Subcutaneous abdominal adipose tissue (tissue), 5 donors: ENCODE results near the gene N4BP3.
"Not testable (repeated sequence)": the region's sequence is repeated elsewhere in the genome, so short reads cannot be mapped to it uniquely, and the experiment has no call there.

ENCODE experiments used
- H3K27ac ChIP-seq: one replicate; pipeline ENCODE4 v1.7.0; 2013; ENCODE audit warnings: low read depth, mild to moderate bottlenecking, inconsistent platforms, low read length, moderate library complexity
- H3K27me3 ChIP-seq, 5 donors: one replicate each; pipeline ENCODE4 v1.7.0; 2013; ENCODE audit warnings: low read length in 5 of 5, inconsistent platforms in 1 of 5; ENCODE audit not compliant: control insufficient read depth in 5 of 5, insufficient read depth in 4 of 5
- H3K36me3 ChIP-seq, 5 donors: one replicate each; pipeline ENCODE4 v1.7.0; 2013; ENCODE audit warnings: low read length in 5 of 5; ENCODE audit not compliant: control insufficient read depth in 5 of 5, insufficient read depth in 5 of 5
- H3K4me1 ChIP-seq, 5 donors: one replicate each; pipeline ENCODE4 v1.7.0; 2013; ENCODE audit warnings: low read length in 5 of 5, mild to moderate bottlenecking in 3 of 5, moderate library complexity in 1 of 5; ENCODE audit not compliant: control insufficient read depth in 5 of 5, insufficient read depth in 5 of 5
- H3K4me3 ChIP-seq, 5 donors: one replicate each; pipeline ENCODE4 v1.7.0; 2013; ENCODE audit warnings: low read length in 5 of 5, low read depth in 1 of 5
- H3K9ac ChIP-seq, 5 donors: one replicate each; pipeline ENCODE4 v1.7.0; 2013; ENCODE audit warnings: low read length in 5 of 5, mild to moderate bottlenecking in 4 of 5, moderate library complexity in 3 of 5
- H3K9me3 ChIP-seq, 5 donors: one replicate each; pipeline ENCODE4 v1.7.0; 2013; ENCODE audit warnings: low read length in 5 of 5; ENCODE audit not compliant: control insufficient read depth in 5 of 5
- donor health status: healthy.
- donor health status: healthy.
- donor health status: healthy.
- donor health status: healthy.
- donor health status: healthy.

N4BP3 gene

DNA sequence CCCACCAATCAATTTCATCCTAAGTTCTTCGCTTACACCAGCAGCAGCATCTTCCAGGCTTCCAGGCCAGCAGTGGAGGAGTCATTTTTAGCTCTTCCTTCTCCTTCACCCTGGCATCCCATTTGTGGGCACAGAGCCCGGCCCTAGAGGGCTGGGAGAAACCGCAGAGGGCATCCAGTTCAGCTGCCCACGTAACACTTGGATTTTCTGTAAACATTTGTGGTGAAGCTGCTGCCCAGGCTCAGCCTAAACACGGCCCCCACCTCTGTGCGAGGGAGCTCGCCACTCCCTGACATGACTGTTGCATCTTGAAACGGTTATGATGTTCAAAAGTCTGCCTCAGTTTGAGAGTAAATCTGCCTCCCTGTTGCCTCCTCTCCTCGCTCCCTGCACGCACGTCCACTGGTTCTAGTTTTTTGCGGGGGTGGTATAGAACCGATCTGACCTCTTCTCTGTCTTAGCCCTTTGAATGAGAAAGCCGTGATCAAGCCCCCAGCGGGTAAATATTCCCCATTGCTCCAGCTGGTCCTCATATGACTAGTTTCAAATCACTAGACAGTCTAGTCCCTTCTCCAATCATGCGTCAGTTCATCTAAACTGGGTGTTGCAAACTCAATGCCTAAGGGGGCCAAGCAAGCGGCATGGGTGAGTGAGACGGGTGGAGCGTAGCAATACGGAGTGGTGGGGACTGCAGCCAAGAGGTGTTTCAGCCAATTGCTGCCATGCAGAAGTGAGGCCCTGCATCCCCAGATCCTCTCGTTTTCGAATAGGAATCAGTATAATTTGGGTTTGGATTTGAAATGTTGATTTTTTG, 34.9 kb upstream of the N4BP3 start:
- peaks cover 0 to 3% (median 0%) of the 10 kb centered on the region in 5 donors for H3K4me1 ChIP-seq
- no peak overlapping the region for H3K4me3 ChIP-seq
- peaks cover 14 to 29% (median 22%) of the 10 kb centered on the region in 5 donors for H3K27me3 ChIP-seq
- H3K9ac ChIP-seq, result no peak overlapping the region
- H3K27ac ChIP-seq, result no peak overlapping the region
- H3K36me3 ChIP-seq, result no peaks in the 10 kb centered on the region
- no peaks in the 10 kb centered on the region for H3K9me3 ChIP-seq

DNA sequence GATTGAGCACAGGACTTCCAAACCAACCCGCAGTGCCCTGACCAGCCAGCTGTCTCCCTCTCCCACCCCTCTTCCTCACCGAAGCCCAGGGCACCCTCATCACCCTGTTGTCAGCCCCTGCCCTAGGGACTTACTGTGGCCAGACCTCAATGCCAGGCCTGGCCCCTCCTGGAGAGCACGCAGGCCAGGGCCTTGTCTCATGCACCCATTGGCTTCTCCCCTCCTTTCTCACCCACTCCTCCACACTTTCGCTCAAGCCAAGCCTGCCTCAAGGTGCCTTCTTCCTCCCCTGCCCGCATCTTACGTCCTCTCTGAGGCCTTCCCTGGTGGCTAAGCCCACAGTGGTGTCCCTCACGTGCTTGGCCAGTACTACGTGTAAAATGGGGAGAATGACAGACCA, 33.3 kb upstream of the N4BP3 start:
- Histone ChIP-seq H3K27me3 (peaks cover 9 to 29% (median 17%) of the 10 kb centered on the region in 5 donors), H3K9me3 (no peaks in the 10 kb centered on the region), H3K9ac (no peak overlapping the region), H3K27ac (no peak overlapping the region), H3K36me3 (no peaks in the 10 kb centered on the region), H3K4me3 (no peak overlapping the region), H3K4me1 (peaks cover 0 to 3% (median 0%) of the 10 kb centered on the region in 5 donors)

DNA sequence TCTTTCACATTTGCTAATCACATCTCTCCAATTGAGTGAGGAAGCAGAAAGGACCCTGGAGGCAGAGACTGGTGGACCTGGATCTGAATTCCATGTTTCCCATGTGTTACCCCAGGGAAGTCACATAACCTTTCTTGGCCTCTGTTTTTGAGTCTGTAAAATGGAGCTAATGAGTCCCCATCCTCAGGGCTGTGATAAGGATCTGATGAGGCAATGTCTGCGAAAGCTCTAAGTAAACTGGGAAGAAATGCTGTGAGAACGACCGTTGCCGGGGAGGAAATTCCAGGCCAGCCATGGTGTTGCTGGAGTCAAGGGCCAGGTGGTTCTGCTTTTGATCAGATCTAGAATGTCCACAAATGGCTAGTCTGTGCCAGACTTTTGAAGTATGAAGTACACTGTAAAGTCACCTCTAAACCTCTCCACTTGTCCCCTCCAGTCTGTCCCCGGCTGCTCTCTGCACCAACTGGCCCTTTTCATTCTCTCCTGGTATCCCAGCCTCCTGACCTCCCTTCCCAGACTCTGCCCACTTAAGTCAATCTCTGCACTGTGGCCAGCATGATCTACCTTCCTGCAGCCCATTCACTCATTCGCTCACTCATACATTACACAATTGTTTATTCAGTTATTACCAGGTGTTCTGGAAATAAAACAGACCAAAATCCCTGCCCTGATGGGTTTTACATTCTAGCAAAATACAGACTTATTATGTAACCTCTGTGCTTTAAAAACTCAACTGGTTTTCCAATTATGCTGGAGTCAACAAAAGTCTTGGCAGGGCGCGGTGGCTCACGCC, 32.5 kb upstream of the N4BP3 start:
- Histone ChIP-seq H3K27me3 (peaks cover 5 to 22% (median 9%) of the 10 kb centered on the region in 5 donors), H3K9ac (no peak overlapping the region), H3K4me1 (peaks cover 0 to 3% (median 0%) of the 10 kb centered on the region in 5 donors), H3K36me3 (no peaks in the 10 kb centered on the region), H3K4me3 (no peak overlapping the region), H3K9me3 (no peaks in the 10 kb centered on the region), H3K27ac (no peak overlapping the region)

DNA sequence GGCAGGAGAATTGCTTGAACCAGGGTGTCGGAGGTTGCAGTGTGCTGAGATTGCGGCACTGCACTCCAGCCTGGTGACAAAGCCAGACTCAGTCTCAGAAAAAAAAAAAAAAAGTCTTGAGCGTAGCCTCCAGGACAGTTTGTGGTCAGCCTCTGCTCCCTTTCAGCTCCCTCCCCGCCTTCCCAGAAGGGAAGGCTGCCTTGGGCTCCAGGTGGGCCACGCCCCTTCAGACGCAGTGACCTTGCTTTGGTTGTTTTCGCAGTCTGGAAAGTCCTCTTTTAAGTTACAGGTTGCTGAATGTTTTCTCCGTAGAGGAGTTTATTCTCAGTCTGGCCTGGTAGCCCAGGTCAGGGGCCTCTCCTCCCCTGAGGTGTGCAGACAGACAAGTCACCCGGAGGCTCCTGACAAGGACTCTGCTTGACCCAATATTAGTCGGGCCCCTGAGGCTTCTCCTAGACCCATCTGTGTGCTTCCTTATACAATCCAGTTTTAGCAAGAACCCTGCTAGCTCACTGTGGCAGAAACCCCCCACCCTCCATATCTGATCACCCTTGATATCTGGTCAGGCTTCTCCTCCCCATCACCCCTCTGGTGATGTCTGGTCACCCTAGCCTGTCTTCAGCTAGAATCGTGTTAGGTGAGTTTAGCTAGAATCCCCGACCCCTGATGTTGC, 31.6 kb upstream of the N4BP3 start:
- H3K27me3 ChIP-seq, result peaks cover 9 to 22% (median 9%) of the 10 kb centered on the region in 5 donors
- H3K27ac ChIP-seq, result no peak overlapping the region
- H3K9ac ChIP-seq, result no peak overlapping the region
- H3K4me1 ChIP-seq, result no peaks in the 10 kb centered on the region
- no peak overlapping the region for H3K4me3 ChIP-seq
- no peaks in the 10 kb centered on the region for H3K36me3 ChIP-seq
- H3K9me3 ChIP-seq, result no peaks in the 10 kb centered on the region

DNA sequence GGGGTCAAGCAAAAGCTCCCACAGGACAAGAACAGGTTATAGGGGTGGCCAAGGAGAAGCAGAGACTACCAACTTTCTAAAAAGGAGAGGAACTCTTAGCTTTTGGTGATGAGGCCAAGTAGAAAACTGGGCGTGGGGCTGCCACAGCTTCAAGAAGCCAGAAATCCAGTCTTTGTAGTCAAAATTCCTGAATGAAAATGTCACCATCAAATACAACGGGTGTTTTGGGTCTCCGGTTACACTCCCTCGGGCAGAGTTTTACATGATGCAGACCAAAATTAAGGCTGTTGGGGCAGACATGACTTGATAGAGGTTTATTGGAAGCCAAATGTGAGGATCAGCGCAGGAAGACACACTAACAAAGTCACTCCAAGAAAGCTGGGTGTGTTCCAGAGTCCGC, 29.4 kb upstream of the N4BP3 start:
- no peaks in the 10 kb centered on the region for H3K4me1 ChIP-seq
- H3K9ac ChIP-seq, result no peak overlapping the region
- no peaks in the 10 kb centered on the region for H3K36me3 ChIP-seq
- no peak overlapping the region for H3K4me3 ChIP-seq
- H3K27ac ChIP-seq, result no peak overlapping the region
- H3K27me3 ChIP-seq, result peaks cover 9 to 23% (median 9%) of the 10 kb centered on the region in 5 donors
- H3K9me3 ChIP-seq, result no peaks in the 10 kb centered on the region

DNA sequence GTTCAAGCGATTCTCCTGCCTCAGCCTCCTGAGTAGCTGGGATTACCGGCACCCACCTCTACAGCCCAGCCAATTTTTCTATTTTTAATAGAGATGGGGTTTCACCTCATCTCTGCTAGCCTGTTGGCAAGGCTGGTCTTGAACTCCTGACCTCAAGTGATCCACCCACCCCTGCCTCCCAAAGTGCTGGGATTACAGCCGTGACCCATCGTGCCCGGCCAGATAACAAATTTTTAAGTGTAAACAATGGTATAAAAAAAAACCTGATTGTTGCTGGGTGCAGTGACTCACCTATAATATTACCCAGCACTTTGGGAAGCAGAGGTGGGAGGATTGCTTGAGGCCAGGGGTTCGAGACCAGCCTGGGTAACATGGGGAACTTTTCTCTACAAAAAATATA, 28.0 kb upstream of the N4BP3 start:
- Histone ChIP-seq H3K9me3 (no peaks in the 10 kb centered on the region), H3K36me3 (no peaks in the 10 kb centered on the region), H3K9ac (no peak overlapping the region), H3K4me1 (no peaks in the 10 kb centered on the region), H3K27me3 (peaks cover 4 to 23% (median 9%) of the 10 kb centered on the region in 5 donors), H3K4me3 (no peak overlapping the region), H3K27ac (no peak overlapping the region)

DNA sequence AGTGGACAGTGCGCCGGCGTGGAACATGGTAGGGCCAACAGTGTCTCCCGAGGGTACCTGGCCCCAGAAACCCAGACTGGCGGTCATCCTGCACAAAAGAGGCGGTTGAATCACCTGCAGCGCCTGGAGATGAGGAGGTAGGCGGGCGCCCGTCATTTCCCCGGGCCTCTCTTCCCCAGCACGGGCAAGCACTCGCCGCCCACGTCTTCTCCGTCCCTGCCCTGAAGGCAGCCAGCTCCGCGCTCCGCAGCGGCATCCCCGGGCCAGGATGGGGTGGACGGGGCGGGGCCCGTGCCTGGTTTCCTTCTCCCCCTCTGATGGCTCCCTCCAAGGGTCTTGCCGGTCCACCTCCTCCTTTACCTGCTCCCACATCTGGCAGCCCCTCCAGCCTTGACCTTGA, 27.1 kb upstream of the N4BP3 start:
- Histone ChIP-seq H3K27me3 (peaks cover 4 to 23% (median 7%) of the 10 kb centered on the region in 5 donors), H3K9ac (no peak overlapping the region), H3K9me3 (peaks cover 0 to 6% (median 0%) of the 10 kb centered on the region in 5 donors), H3K4me1 (no peaks in the 10 kb centered on the region), H3K36me3 (no peaks in the 10 kb centered on the region), H3K4me3 (no peak overlapping the region), H3K27ac (no peak overlapping the region)

DNA sequence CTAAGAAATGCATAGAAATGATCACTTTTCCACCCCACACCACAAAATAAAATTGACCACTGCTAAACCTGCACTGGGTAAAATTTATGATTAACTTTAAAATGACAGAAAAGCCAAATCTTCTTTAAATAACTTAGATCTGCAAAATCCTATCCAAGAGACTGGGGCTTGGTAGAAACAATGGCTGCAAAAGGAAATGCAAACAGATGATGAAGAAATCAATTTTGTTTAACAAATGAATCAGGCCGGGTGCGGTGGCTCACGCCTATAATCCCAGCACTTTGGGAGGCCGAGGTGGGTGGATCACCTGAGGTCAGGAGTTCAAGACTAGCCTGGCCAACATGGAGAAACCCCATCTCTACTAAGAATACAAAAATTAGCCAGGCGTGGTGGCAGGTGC, 26.1 kb upstream of the N4BP3 start:
- not testable (repeated sequence) for H3K9me3 ChIP-seq, H3K9ac ChIP-seq, H3K4me1 ChIP-seq, H3K4me3 ChIP-seq, H3K36me3 ChIP-seq, H3K27ac ChIP-seq
- H3K27me3 ChIP-seq, result peaks cover 4 to 20% (median 7%) of the 10 kb centered on the region in 5 donors

DNA sequence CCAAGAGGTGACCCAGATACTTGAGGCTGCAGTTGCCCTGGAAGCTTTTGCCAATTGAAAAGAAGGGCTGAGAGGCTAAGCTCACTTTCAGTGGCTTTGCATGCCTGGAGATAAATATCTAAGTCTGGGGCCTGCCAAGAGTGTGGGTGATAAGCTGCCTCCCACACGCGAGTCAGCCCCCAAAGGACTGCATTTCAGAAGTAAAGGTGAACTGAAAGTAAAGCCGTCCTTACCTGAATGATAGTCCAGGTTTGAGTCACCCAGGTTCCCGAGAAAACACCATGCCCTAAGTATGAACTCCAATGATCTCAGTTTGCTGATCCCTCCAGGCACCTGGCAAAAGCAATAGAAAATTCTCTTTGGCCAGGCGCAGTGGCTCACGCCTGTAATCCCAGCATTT, 22.5 kb upstream of the N4BP3 start:
- no peaks in the 10 kb centered on the region for H3K4me1 ChIP-seq
- no peak overlapping the region for H3K9ac ChIP-seq

DNA sequence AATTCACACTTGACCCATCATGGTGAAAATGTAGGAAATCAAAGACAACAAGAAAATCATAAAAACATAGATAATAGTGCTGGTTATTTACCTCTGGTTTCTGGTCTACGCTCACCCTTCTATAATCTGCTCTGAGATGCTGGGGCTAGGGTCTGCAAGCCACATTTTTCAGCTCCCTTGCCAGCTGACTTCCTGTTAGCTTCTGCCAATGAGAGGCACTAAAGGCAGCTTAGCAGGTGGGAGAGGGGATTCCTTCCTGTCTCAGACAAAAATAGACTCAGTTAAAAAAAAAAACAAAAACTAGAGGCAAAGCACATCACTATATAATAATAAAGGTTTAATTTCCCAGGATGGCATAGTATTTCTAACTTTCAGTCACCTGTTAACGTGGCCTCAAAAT, 20.2 kb upstream of the N4BP3 start:
- no peaks in the 10 kb centered on the region for H3K4me1 ChIP-seq

More for the DNA sequence above, 22.5 kb upstream of the N4BP3 start:
- no peak overlapping the region for H3K4me3 ChIP-seq
- peaks cover 0 to 8% (median 0%) of the 10 kb centered on the region in 5 donors for H3K27me3 ChIP-seq
- no peaks in the 10 kb centered on the region for H3K36me3 ChIP-seq
- H3K9me3 ChIP-seq, result peaks cover 0 to 7% (median 0%) of the 10 kb centered on the region in 5 donors
- H3K27ac ChIP-seq, result no peak overlapping the region

More for the DNA sequence above, 20.2 kb upstream of the N4BP3 start:
- H3K36me3 ChIP-seq, result no peaks in the 10 kb centered on the region
- H3K27ac ChIP-seq, result no peak overlapping the region
- H3K9ac ChIP-seq, result no peak overlapping the region
- H3K9me3 ChIP-seq, result peaks cover 0 to 7% (median 0%) of the 10 kb centered on the region in 5 donors
- no peak overlapping the region for H3K4me3 ChIP-seq
- no peaks in the 10 kb centered on the region for H3K27me3 ChIP-seq
